HCT116 (cell line): ENCODE data around the gene OR52E4. TPM values are rescaled to one million over a fixed set of nuclear protein-coding genes. Genes with fewer than 3 reads are reported as not detected.

Experiments used
- ATAC-seq: fragments of 200-7000 bp; cut with Tn5 transposase; 2 replicates; pipeline ENCODE4 v1.9.1; 2020; ENCODE audit warnings: mild to moderate bottlenecking, moderate library complexity
- BruUV-seq: library from RNA; stranded (reverse); fragments of 400-500 nt; replicated peaks from 2 replicates; lab custom pipeline; 2021; lab: Mats Ljungman, UMichigan
- CTCF ChIA-PET: fragments of 300-600 bp; sonication (Branson Sonifier 250); formaldehyde crosslinking; loops from one replicate; lab custom pipeline; 2021; ENCODE audit warnings: antibody characterized with exemption; lab: Charles Lee
- POLR2A ChIA-PET: fragments of 300-600, 350-600 bp; sonication (Branson Sonifier 250); formaldehyde crosslinking; loops from one replicate; lab custom pipeline; 2021; ENCODE audit warnings: antibody characterized with exemption; lab: Charles Lee
- RAD21 ChIA-PET, 2 experiments: fragments of 300-600 bp; sonication (Branson Sonifier 250); formaldehyde crosslinking; loops; one replicate each; lab custom pipeline; 2023; ENCODE audit warnings: low total read pairs in 2 of 2; ENCODE audit not compliant: uncharacterized antibody in 2 of 2, unreplicated experiment in 2 of 2, low non-redundant PET in 1 of 2; lab: Charles Lee
- DNase-seq: peaks from one replicate; pipeline ENCODE4 v3.0.0-alpha.2; 2010; ENCODE audit warnings: low read depth, low spot score
- H2AFZ ChIP-seq: fragments of 200-600 bp; shearing (Covaris generic), sonication (generic); 2 replicates; pipeline ENCODE4 v1.6.1; 2017; ENCODE audit warnings: low read depth, mixed run types, mixed read lengths, antibody characterized with exemption, low read length; ENCODE audit not compliant: poor library complexity, severe bottlenecking
- H3K27ac ChIP-seq: 2 replicates; pipeline ENCODE4 v1.5.1; 2012; ENCODE audit warnings: low read depth, low read length
- H3K27me3 ChIP-seq: fragments of 200-600 bp; sonication (generic); 2 replicates; pipeline ENCODE4 v1.6.1; 2016; ENCODE audit warnings: mixed run types, low read length, mixed read lengths; ENCODE audit not compliant: insufficient read depth
- H3K36me3 ChIP-seq, 2 experiments: fragments of 200-500 bp in 1 of 2; fragments of 200-600 bp in 1 of 2; sonication (Bioruptor generic) in 1 of 2; sonication (generic) in 1 of 2; 2 replicates each; pipeline versions ENCODE4 v1.5.1 to v1.6.1; 2014 to 2016; ENCODE audit warnings: low read length in 2 of 2, inconsistent platforms in 1 of 2, mixed read lengths in 1 of 2, mixed run types in 1 of 2; ENCODE audit not compliant: insufficient read depth in 2 of 2, control insufficient read depth in 1 of 2
- H3K4me1 ChIP-seq, 2 experiments: fragments of 200-600 bp in 1 of 2; sonication (generic) in 1 of 2; 2 replicates each; pipeline versions ENCODE4 v1.5.1 to v1.6.1; 2012 to 2017; ENCODE audit warnings: low read length in 2 of 2, inconsistent platforms in 1 of 2, mild to moderate bottlenecking in 1 of 2, mixed read lengths in 1 of 2, mixed run types in 1 of 2, moderate library complexity in 1 of 2; ENCODE audit not compliant: insufficient read depth in 2 of 2, control insufficient read depth in 1 of 2
- H3K4me2 ChIP-seq: fragments of 200-600 bp; sonication (generic); 2 replicates; pipeline ENCODE4 v1.6.1; 2017; ENCODE audit warnings: mixed run types, low read length, mixed read lengths
- H3K4me3 ChIP-seq, 2 experiments: fragments of 200-600 bp in 1 of 2; sonication (generic) in 1 of 2; replicated peaks in 1 of 2; 2 replicates each; pipeline ENCODE4 v1.5.1; 2011 to 2016; ENCODE audit warnings: low read length in 2 of 2, control low read depth in 1 of 2, low read depth in 1 of 2, mild to moderate bottlenecking in 1 of 2, mixed read lengths in 1 of 2, mixed run types in 1 of 2
- H3K79me2 ChIP-seq: fragments of 200-600 bp; sonication (generic); 2 replicates; pipeline ENCODE4 v1.6.1; 2017; ENCODE audit warnings: mild to moderate bottlenecking, mixed run types, low read length, moderate library complexity, mixed read lengths; ENCODE audit not compliant: insufficient read depth
- H3K9ac ChIP-seq: fragments of 200-600 bp; sonication (generic); 2 replicates; pipeline ENCODE4 v1.6.1; 2016; ENCODE audit warnings: low read length, mixed read lengths
- H3K9me2 ChIP-seq: fragments of 200-600 bp; sonication (generic), shearing (Covaris generic); 2 replicates; pipeline ENCODE4 v1.6.1; 2017; ENCODE audit warnings: mixed run types, mild to moderate bottlenecking, moderate library complexity; ENCODE audit not compliant: insufficient read depth
- H3K9me3 ChIP-seq, 2 experiments: fragments of 200-500 bp in 1 of 2; fragments of 200-600 bp in 1 of 2; sonication (Bioruptor generic) in 1 of 2; sonication (generic) in 1 of 2; 2 replicates each; pipeline ENCODE4 v1.6.1; 2014 to 2017; ENCODE audit warnings: low read length in 2 of 2, mixed read lengths in 2 of 2, inconsistent platforms in 1 of 2, low read depth in 1 of 2, mild to moderate bottlenecking in 1 of 2, mixed run types in 1 of 2, moderate library complexity in 1 of 2; ENCODE audit not compliant: control insufficient read depth in 1 of 2, insufficient read depth in 1 of 2
- H4K20me1 ChIP-seq: fragments of 200-600 bp; sonication (generic), shearing (Covaris generic); 2 replicates; pipeline ENCODE4 v1.6.1; 2017; ENCODE audit warnings: mixed run types, mild to moderate bottlenecking, moderate library complexity; ENCODE audit not compliant: insufficient read depth
- ATF3 ChIP-seq: IDR thresholded peaks from 2 replicates; pipeline ENCODE4 v1.6.1; 2012
- CBX3 ChIP-seq: IDR thresholded peaks from 2 replicates; pipeline ENCODE4 v1.6.1; 2012; ENCODE audit warnings: low read depth
- CEBPB ChIP-seq: IDR thresholded peaks from 2 replicates; pipeline ENCODE4 v1.6.1; 2012; ENCODE audit warnings: low read depth
- EGR1 ChIP-seq: IDR thresholded peaks from 2 replicates; pipeline ENCODE4 v1.6.1; 2012; ENCODE audit warnings: low read depth
- ELF1 ChIP-seq: IDR thresholded peaks from 2 replicates; pipeline ENCODE4 v1.6.1; 2012; ENCODE audit warnings: low read depth, borderline replicate concordance
- FOSL1 ChIP-seq: IDR thresholded peaks from 2 replicates; pipeline ENCODE4 v1.6.1; 2012; ENCODE audit warnings: low read depth
- MAX ChIP-seq: IDR thresholded peaks from 2 replicates; pipeline ENCODE4 v1.6.1; 2012
- POLR2A ChIP-seq: IDR thresholded peaks from 2 replicates; pipeline ENCODE4 v1.7.0; 2011; ENCODE audit warnings: borderline replicate concordance; ENCODE audit not compliant: insufficient read depth, insufficient read length; ENCODE audit errors: extremely low read depth
- YY1 ChIP-seq: IDR thresholded peaks from 2 replicates; pipeline ENCODE4 v1.6.1; 2011; ENCODE audit warnings: low read length, low read depth, moderate library complexity, mild to moderate bottlenecking; ENCODE audit not compliant: insufficient replicate concordance; ENCODE audit errors: extremely low read depth
- ZBTB33 ChIP-seq: IDR thresholded peaks from 2 replicates; pipeline ENCODE4 v1.6.1; 2011; ENCODE audit warnings: mild to moderate bottlenecking, low read length, moderate library complexity; ENCODE audit not compliant: insufficient replicate concordance; ENCODE audit errors: extremely low read depth
- ZNF274 ChIP-seq: fragments of 200-500 bp; sonication (Bioruptor generic); IDR thresholded peaks from 2 replicates; pipeline ENCODE4 v1.6.1; 2014; ENCODE audit warnings: mild to moderate bottlenecking, low read depth, low read length, inconsistent platforms
- intact Hi-C: fragments of 100-400 bp; cut with micrococcal nuclease; formaldehyde crosslinking; loops from 2 replicates; pipeline ENCODE4 v1.10.0; 2022
- total RNA-seq: library from RNA; stranded (reverse); gene quantifications from one replicate; pipeline ENCODE4 v1.2.1, GENCODE V29; 2021; ENCODE audit not compliant: unreplicated experiment
- TF ChIP-seq, protein P1 (sequence below): IDR thresholded peaks from 2 replicates; pipeline ENCODE4 v1.6.1; 2012; ENCODE audit warnings: low read depth
- TF ChIP-seq, protein P2 (sequence below), 3 experiments: fragments of 200-600 bp in 1 of 3; sonication (generic) in 1 of 3; IDR thresholded peaks in 2 of 3; conservative IDR thresholded peaks in 1 of 3; 2 replicates each; pipeline ENCODE4 v1.5.1; 2012 to 2017; ENCODE audit warnings: low read depth in 2 of 3, low read length in 2 of 3, antibody characterized with exemption in 1 of 3, borderline replicate concordance in 1 of 3, control low read depth in 1 of 3, mild to moderate bottlenecking in 1 of 3, mixed read lengths in 1 of 3, mixed run types in 1 of 3, moderate library complexity in 1 of 3; ENCODE audit not compliant: insufficient read depth in 1 of 3

OR52E4 gene
- total RNA-seq, 1 experiment from 2014 or later, result not detected

GRCh38 chr11:5928271-5928670 is 47.8 kb downstream of the OR52E4 start:
- ATAC-seq, result no peak
- POLR2A ChIA-PET, result no interaction called here
- no peak overlapping the region for H3K27ac ChIP-seq

More at GRCh38 chr11:5928271-5928670, 47.8 kb downstream of the OR52E4 start:
- RAD21 ChIA-PET, result no interaction called here
- TF ChIP-seq, protein P1, sequence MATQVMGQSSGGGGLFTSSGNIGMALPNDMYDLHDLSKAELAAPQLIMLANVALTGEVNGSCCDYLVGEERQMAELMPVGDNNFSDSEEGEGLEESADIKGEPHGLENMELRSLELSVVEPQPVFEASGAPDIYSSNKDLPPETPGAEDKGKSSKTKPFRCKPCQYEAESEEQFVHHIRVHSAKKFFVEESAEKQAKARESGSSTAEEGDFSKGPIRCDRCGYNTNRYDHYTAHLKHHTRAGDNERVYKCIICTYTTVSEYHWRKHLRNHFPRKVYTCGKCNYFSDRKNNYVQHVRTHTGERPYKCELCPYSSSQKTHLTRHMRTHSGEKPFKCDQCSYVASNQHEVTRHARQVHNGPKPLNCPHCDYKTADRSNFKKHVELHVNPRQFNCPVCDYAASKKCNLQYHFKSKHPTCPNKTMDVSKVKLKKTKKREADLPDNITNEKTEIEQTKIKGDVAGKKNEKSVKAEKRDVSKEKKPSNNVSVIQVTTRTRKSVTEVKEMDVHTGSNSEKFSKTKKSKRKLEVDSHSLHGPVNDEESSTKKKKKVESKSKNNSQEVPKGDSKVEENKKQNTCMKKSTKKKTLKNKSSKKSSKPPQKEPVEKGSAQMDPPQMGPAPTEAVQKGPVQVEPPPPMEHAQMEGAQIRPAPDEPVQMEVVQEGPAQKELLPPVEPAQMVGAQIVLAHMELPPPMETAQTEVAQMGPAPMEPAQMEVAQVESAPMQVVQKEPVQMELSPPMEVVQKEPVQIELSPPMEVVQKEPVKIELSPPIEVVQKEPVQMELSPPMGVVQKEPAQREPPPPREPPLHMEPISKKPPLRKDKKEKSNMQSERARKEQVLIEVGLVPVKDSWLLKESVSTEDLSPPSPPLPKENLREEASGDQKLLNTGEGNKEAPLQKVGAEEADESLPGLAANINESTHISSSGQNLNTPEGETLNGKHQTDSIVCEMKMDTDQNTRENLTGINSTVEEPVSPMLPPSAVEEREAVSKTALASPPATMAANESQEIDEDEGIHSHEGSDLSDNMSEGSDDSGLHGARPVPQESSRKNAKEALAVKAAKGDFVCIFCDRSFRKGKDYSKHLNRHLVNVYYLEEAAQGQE, result no peak
- TF ChIP-seq, protein P2, sequence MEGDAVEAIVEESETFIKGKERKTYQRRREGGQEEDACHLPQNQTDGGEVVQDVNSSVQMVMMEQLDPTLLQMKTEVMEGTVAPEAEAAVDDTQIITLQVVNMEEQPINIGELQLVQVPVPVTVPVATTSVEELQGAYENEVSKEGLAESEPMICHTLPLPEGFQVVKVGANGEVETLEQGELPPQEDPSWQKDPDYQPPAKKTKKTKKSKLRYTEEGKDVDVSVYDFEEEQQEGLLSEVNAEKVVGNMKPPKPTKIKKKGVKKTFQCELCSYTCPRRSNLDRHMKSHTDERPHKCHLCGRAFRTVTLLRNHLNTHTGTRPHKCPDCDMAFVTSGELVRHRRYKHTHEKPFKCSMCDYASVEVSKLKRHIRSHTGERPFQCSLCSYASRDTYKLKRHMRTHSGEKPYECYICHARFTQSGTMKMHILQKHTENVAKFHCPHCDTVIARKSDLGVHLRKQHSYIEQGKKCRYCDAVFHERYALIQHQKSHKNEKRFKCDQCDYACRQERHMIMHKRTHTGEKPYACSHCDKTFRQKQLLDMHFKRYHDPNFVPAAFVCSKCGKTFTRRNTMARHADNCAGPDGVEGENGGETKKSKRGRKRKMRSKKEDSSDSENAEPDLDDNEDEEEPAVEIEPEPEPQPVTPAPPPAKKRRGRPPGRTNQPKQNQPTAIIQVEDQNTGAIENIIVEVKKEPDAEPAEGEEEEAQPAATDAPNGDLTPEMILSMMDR (IDR thresholded peaks at IDR 0.05 in 2 of 3, conservative IDR thresholded peaks at IDR 0.05 in 1 of 3; ENCODE audit: borderline replicate concordance in 1 of 3, insufficient read depth in 1 of 3, low read depth in 2 of 3, low read length in 2 of 3), result no peak
- no peak for TF ChIP-seq POLR2A
- no peak for TF ChIP-seq CEBPB
- no peak for TF ChIP-seq YY1
- TF ChIP-seq FOSL1, result no peak
- no peak for TF ChIP-seq MAX
- no peak for TF ChIP-seq CBX3
- TF ChIP-seq EGR1, result no peak
- TF ChIP-seq ATF3, result no peak
- TF ChIP-seq ELF1, result no peak
- TF ChIP-seq ZBTB33, result no peak
- TF ChIP-seq ZNF274, result no peak
- TF ChIP-seq, all 23 proteins: peak for 0
- H3K36me3 ChIP-seq, result no peaks in the 10 kb centered on the region
- no peaks in the 10 kb centered on the region for H3K79me2 ChIP-seq
- H4K20me1 ChIP-seq, result no peaks in the 10 kb centered on the region
- no peaks in the 10 kb centered on the region for H3K9me3 ChIP-seq
- no peak overlapping the region for H3K4me3 ChIP-seq
- intact Hi-C loops, result no loop called here
- H3K4me1 ChIP-seq, result peaks cover 0 to 3% of the 10 kb centered on the region in 2 experiments; a peak in 1 of 4 replicates
- CTCF ChIA-PET, result no interaction called here
- H3K4me2 ChIP-seq, result no peak overlapping the region
- no peak for DNase-seq
- no peak overlapping the region for H2AFZ ChIP-seq
- no TSS peak for BruUV-seq
- H3K9ac ChIP-seq, result no peak overlapping the region
- peaks cover 4% of the 10 kb centered on the region; the same call in 1 of the 2 replicates for H3K27me3 ChIP-seq
- no peaks in the 10 kb centered on the region for H3K9me2 ChIP-seq
